Fibroblast of peridontal ligament (primary cell): ENCODE results near the gene GPC6.

Experiments
- DNase-seq: peaks from one replicate; pipeline ENCODE4 v3.0.0-alpha.2; 2010; ENCODE audit errors: extremely low read depth

The GPC6 gene

GRCh38 chr13:94236872-94237271 lies 1010.3 kb downstream of the GPC6 start:
- no peak for DNase-seq

DNA sequence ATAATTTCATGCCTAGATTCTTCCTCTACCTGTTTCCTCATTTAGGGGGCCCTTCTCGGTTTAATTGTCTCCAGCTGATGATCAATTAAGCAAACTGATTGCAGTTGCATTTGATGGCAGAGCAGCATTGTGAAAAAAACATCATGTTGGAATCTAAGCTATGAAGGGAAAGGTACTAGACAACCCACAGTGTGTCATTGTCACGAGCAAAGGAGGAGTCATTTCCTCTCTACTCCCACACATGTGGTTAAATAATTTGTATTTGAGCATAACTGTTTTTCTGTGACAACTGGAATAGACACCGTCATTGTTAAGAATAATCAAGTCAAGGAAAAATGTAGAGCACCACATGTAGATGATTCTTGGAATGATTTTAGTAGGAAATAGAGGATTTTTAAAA lies 1012.5 kb downstream of the GPC6 start:
- DNase-seq: peak; percentile 25

GRCh38 chr13:94242554-94242953 lies 1015.9 kb downstream of the GPC6 start:
- DNase-seq: no peak

- DNase-seq: no peak
Measured at GRCh38 chr13:94243551-94243950, 1016.9 kb downstream of the GPC6 start.

GRCh38 chr13:94246495-94246894 lies 1019.9 kb downstream of the GPC6 start:
- no peak for DNase-seq

DNA sequence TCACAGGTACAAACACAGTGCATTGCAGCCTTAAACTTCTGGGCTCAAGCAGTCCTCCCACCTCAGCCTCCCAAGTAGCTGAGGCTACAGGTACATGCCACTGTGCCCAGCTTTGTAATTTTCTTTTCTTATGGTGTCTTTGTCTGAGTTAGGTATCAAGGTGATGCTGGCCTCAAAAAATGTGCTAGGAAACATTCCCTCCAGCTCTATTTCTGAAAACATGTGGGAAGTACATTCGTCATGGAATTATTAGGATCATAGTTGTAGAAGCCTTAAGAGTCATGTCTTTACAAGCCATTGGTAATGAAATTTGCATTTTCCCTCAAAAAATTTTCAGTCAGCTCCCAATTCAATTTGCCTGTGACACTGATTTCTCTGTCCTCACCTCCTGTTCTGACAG lies 1021.3 kb downstream of the GPC6 start:
- no peak for DNase-seq

GRCh38 chr13:94248454-94249228 lies 1022.0 kb downstream of the GPC6 start:
- DNase-seq: peak; percentile 59

DNA sequence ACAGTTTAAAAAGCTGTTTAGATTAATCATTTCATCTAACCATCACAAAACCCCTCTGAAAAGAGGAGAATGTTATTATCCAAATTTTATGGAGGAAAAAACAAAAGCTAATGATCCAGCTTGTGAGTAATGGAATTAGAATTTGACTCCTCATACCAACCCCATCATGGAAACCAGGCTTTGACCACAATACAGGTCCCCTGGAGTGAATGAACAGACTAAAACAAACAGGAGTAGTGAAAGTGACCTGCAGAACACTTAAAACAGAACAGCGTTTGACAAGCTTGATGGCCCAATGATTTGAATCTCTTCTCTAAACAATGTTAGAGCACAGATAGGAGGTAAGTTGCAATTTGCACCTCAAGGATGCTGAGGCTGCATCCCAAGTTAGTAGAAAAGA lies 1022.9 kb downstream of the GPC6 start:
- DNase-seq: peak; percentile 86

DNA sequence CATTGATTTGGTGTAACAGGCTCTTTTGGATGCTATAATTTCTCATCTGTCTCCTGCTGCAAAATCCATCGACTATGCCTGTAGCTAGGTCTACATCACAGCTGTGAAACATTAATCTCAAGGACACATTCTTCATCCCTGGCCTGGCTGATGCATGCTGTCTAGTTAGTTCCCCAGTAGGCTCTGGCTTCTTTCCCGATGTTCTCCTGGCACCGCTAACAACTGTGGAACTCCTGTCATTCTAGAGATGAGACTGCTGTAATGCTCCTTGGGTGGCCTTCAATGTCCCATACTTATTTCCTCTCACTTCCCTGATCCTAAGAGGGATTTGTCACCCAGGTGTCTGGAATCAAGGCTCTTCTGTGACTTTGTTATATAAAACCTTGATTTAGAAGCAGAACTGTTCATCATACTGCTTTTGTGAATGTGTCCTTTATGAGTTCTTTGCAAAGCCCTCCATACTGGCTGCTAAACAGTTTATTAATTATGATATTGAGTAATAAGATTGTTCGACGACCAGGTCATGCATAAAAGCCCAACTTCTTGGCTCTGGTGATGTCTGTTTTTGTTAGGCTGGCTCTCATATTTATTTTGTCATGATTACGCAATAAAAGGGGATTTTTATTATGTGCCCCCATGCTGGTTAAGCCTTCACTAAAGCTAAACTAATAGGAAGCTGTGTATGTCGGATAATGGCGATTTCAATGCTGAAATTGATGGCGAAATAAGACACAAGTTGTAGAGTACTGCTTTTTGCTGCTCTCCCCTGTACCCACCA lies 1025.4 kb downstream of the GPC6 start:
- peak; percentile 27 for DNase-seq

GRCh38 chr13:94254737-94255136 lies 1028.1 kb downstream of the GPC6 start:
- DNase-seq: peak; percentile 69

DNA sequence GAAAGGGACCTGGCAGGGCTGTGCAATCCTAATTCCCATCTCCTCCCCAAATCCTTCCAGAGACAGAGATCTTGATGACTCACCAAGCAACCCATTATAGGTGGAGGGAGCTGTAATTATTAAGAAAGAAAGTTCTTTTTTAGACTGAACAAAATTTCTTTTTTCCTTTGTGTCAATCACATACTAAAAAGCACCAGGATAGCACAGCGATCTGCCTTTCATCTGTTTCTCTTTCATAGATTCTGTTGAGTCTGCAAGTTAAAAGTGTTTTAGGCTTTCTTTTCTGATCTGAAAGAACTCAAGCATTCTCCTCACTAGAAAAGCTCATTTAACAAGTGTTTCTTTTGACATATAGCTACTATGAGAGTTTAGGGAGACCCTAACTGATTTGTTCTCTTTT lies 1030.1 kb downstream of the GPC6 start:
- DNase-seq: no peak

DNA sequence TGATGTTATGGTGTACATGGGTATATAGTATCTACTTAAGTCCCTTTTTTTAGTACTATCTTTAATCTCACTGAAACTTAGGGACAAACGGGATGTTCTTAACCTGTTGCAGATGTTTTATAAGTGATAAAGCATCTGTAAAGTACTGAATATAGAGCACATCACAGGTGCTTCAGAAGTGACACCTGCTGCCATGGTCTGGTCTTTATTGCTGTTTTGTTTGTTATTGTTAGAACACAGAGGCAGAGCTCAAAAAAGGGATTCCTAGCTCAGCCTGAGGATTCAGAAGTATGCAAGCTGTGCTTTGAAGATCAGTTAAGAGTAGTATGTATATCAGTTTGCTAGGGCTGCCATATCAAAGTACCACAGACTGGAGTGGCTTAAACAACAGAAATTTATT lies 1033.4 kb downstream of the GPC6 start:
- no peak for DNase-seq

DNA sequence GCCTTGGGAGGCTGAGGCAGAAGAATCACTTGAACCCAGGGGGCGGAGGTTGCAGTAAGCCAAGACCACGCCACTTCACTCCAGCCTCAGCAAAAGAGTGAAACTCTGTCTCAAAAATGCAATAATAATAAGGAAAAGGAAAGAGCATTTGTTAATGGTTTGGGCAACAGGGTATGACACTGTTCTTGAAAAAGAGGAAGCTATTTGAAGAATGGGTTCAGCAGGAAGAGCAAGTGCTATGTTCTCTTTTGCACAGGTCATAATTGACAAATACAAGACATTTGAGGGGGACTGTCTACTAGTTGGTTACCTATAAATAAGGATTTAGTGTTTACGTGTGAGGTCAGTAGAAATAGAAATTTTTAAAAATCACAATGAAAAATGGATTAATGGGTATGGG lies 1034.6 kb downstream of the GPC6 start:
- DNase-seq: no peak

GRCh38 chr13:94263038-94263437 lies 1036.4 kb downstream of the GPC6 start:
- no peak for DNase-seq

GRCh38 chr13:94267581-94268366 lies 1041.2 kb downstream of the GPC6 start:
- DNase-seq: peak; percentile 32

- DNase-seq: peak; percentile 26
Measured at GRCh38 chr13:94268661-94269060, 1042.1 kb downstream of the GPC6 start.

DNA sequence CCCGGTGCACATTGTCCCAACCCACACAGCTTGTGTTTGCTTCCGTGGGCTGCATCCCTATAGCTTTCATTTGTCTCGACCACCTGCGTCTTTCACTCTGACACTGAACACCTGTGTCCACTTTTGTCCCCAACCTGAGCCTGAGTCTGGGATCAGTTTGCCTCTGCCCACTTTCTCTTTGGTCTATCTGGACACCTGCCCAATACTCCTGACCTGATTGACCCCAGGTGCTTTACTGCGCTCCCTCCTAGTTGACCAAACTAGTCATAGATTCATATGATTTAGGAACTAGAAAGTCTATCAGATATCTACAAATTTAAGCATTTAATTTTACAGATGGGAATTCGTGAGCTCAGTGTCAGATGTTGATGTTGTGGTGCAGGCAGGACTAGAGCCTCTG lies 1043.0 kb downstream of the GPC6 start:
- no peak for DNase-seq

DNA sequence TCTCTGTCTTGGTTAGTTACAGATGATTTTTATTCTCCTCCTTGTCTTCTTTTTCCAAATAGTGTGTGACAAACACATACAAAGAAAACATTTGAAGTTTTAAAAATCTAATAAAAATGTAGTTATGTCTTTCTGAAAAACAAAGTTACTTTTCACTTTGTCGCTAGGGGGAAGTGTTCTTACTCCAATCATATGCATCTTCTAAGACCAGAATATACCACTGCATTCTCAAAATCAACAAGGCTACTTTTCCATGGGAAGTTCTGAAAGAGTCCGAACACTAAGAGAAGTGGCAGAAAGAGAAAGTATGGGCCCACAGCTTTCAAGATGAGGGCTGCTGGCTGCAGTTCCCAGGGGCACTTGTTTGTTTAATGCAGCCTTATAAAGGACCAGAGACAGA lies 1043.9 kb downstream of the GPC6 start:
- no peak for DNase-seq

- DNase-seq: peak; percentile 71
Measured at GRCh38 chr13:94272038-94272437, 1045.4 kb downstream of the GPC6 start.

DNA sequence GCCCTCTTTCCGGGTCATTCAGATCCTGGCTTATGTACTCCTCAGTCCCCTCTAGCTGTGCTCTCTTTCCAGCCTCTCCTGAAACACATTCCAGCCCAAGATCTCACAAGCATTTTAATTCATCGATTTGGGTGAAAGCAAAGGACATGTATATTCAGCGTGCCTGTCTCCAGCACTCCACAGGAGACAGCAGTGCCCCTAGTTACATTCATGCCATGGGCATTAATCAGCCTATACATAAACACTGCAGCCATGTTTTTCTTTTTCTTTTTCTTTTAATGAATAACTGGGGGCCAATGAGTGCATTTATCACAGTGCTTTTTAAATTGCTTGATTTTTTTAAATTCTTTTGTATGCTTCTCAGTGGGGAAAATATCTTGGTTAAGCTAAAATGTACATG lies 1053.7 kb downstream of the GPC6 start:
- DNase-seq: no peak

- no peak for DNase-seq
Measured at GRCh38 chr13:94280845-94281244, 1054.2 kb downstream of the GPC6 start.

GRCh38 chr13:94286581-94286980 lies 1060.0 kb downstream of the GPC6 start:
- no peak for DNase-seq
